ENCODE data around the gene THOC6. TPM values are rescaled to one million over a fixed set of nuclear protein-coding genes. Genes with fewer than 3 reads are reported as not detected.

The THOC6 gene
- total RNA-seq, 1 donor from 2014 or later: 12.9 TPM

GRCh38 chr16:2988590-2989099 is 35.2 kb upstream of the THOC6 start:
- ATAC-seq (no peak), DNase-seq (ENCODE audit: missing footprints) (no peak)
- intact Hi-C loops (cut with DNase I): no loop called here

GRCh38 chr16:2990891-2991290 is 32.9 kb upstream of the THOC6 start:
- intact Hi-C loops (cut with DNase I): no loop called here
- no peak for ATAC-seq
- no peak for DNase-seq (ENCODE audit: missing footprints)

GRCh38 chr16:2991566-2992261 is 32.1 kb upstream of the THOC6 start:
- intact Hi-C loops (cut with DNase I): no loop called here
- DNase-seq (ENCODE audit: missing footprints): no peak
- no peak for ATAC-seq

- ATAC-seq: no peak
These were observed 31.3 kb upstream of the THOC6 start for GRCh38 chr16:2992383-2993081.

GRCh38 chr16:2996298-2996697 is 27.5 kb upstream of the THOC6 start:
- no peak for ATAC-seq

More at GRCh38 chr16:2992383-2993081, 31.3 kb upstream of the THOC6 start:
- intact Hi-C loops (cut with DNase I): no loop called here
- no peak for DNase-seq (ENCODE audit: missing footprints)

GRCh38 chr16:2999929-3000328 is 23.9 kb upstream of the THOC6 start:
- no peak for ATAC-seq
- intact Hi-C loops (cut with DNase I): no loop called here
- DNase-seq (ENCODE audit: missing footprints): no peak

More at GRCh38 chr16:2996298-2996697, 27.5 kb upstream of the THOC6 start:
- DNase-seq (ENCODE audit: missing footprints): no peak
- intact Hi-C loops (cut with DNase I): no loop called here

- intact Hi-C loops (cut with DNase I): no loop called here
- ATAC-seq (no peak), DNase-seq (ENCODE audit: missing footprints) (no peak)
These were observed 23.3 kb upstream of the THOC6 start for GRCh38 chr16:3000540-3000939.

- DNase-seq (ENCODE audit: missing footprints) (no peak), ATAC-seq (no peak)
- intact Hi-C loops (cut with DNase I): no loop called here
These were observed 22.5 kb upstream of the THOC6 start for GRCh38 chr16:3001316-3001715.

GRCh38 chr16:3003582-3004270 is 20.1 kb upstream of the THOC6 start:
- peak; percentile 98 for DNase-seq (ENCODE audit: missing footprints)
- ATAC-seq: peak; percentile 98
- intact Hi-C loops (cut with DNase I): no loop called here

GRCh38 chr16:3004319-3004718 is 19.5 kb upstream of the THOC6 start:
- ATAC-seq (no peak), DNase-seq (ENCODE audit: missing footprints) (no peak)

GRCh38 chr16:3004781-3005284 is 19.0 kb upstream of the THOC6 start:
- ATAC-seq (no peak), DNase-seq (ENCODE audit: missing footprints) (no peak)
- intact Hi-C loops (cut with DNase I): no loop called here

More at GRCh38 chr16:3004319-3004718, 19.5 kb upstream of the THOC6 start:
- intact Hi-C loops (cut with DNase I): no loop called here

GRCh38 chr16:3007059-3007956 is 16.5 kb upstream of the THOC6 start:
- intact Hi-C loops (cut with DNase I): no loop called here
- ATAC-seq (no peak), DNase-seq (ENCODE audit: missing footprints) (no peak)

- intact Hi-C loops (cut with DNase I): no loop called here
These were observed 15.7 kb upstream of the THOC6 start for GRCh38 chr16:3007957-3008689.

GRCh38 chr16:3008690-3009037 is 15.2 kb upstream of the THOC6 start:
- intact Hi-C loops (cut with DNase I): no loop called here
- no peak for DNase-seq (ENCODE audit: missing footprints)
- ATAC-seq: no peak

More at GRCh38 chr16:3007957-3008689, 15.7 kb upstream of the THOC6 start:
- no peak for ATAC-seq
- DNase-seq (ENCODE audit: missing footprints): peak; percentile 81

- ATAC-seq (no peak), DNase-seq (ENCODE audit: missing footprints) (no peak)
- intact Hi-C loops (cut with DNase I): no loop called here
These were observed 14.1 kb upstream of the THOC6 start for GRCh38 chr16:3009568-3010390.

GRCh38 chr16:3010510-3010909 is 13.3 kb upstream of the THOC6 start:
- intact Hi-C loops (cut with DNase I): no loop called here
- DNase-seq (ENCODE audit: missing footprints) (no peak), ATAC-seq (no peak)

GRCh38 chr16:3012246-3012645 is 11.6 kb upstream of the THOC6 start:
- ATAC-seq (no peak), DNase-seq (ENCODE audit: missing footprints) (no peak)
- intact Hi-C loops (cut with DNase I): no loop called here
